SU-DHL-6 (cell line): ENCODE measurements around the gene FGA.

Experiments
- H2AFZ ChIP-seq: fragments of 200-600 bp; sonication (generic); 2 replicates; pipeline ENCODE4 v1.6.1; 2014; ENCODE audit warnings: low read depth, mild to moderate bottlenecking, moderate library complexity, mixed read lengths, antibody characterized with exemption, low read length; ENCODE audit not compliant: severe bottlenecking
- H3F3A ChIP-seq: fragments of 200-600 bp; shearing (Covaris generic); 2 replicates; pipeline ENCODE4 v1.6.0; 2016; ENCODE audit warnings: antibody characterized with exemption, mild to moderate bottlenecking; ENCODE audit not compliant: insufficient read depth
- H3K27ac ChIP-seq: fragments of 200-600 bp; sonication (generic); 2 replicates; pipeline ENCODE4 v1.5.1; 2016; ENCODE audit warnings: low read depth, mild to moderate bottlenecking, low read length, moderate library complexity, mixed read lengths
- H3K27me3 ChIP-seq: fragments of 200-600 bp; sonication (generic), shearing (Covaris generic); 2 replicates; pipeline ENCODE4 v1.6.0; 2014; ENCODE audit warnings: mild to moderate bottlenecking, low read length
- H3K36me3 ChIP-seq: fragments of 200-600 bp; sonication (generic); 2 replicates; pipeline ENCODE4 v1.6.1; 2014; ENCODE audit warnings: mild to moderate bottlenecking, low read length, mixed read lengths
- H3K4me2 ChIP-seq: fragments of 300-600, 200-600 bp; shearing (Covaris generic), sonication (generic); 2 replicates; pipeline ENCODE4 v1.6.0; 2014; ENCODE audit warnings: low read length, low read depth, mild to moderate bottlenecking; ENCODE audit not compliant: poor library complexity, severe bottlenecking
- H3K4me3 ChIP-seq: fragments of 200-600 bp; sonication (generic); 2 replicates; pipeline ENCODE4 v1.5.1; 2014; ENCODE audit warnings: antibody characterized with exemption, low read length, mild to moderate bottlenecking, mixed read lengths; ENCODE audit not compliant: insufficient read depth, poor library complexity, severe bottlenecking
- H3K79me2 ChIP-seq: fragments of 200-600 bp; sonication (generic); 2 replicates; pipeline ENCODE4 v1.6.1; 2014; ENCODE audit warnings: mild to moderate bottlenecking, low read length, moderate library complexity; ENCODE audit not compliant: insufficient read depth
- H3K9ac ChIP-seq: fragments of 200-600 bp; sonication (generic); 2 replicates; pipeline ENCODE4 v1.7.0; 2014; ENCODE audit warnings: mild to moderate bottlenecking, low read length
- H3K9me2 ChIP-seq: fragments of 200-600 bp; sonication (generic); replicated peaks from 2 replicates; pipeline ENCODE4 v1.6.1; 2014; ENCODE audit warnings: low read length; ENCODE audit not compliant: insufficient read depth
- H3K9me3 ChIP-seq: fragments of 200-600 bp; sonication (generic); 2 replicates; pipeline ENCODE4 v1.6.1; 2014; ENCODE audit warnings: low read length, mixed read lengths; ENCODE audit not compliant: insufficient read depth
- H4K20me1 ChIP-seq: fragments of 200-600 bp; sonication (generic); 2 replicates; pipeline ENCODE4 v1.6.1; 2014; ENCODE audit warnings: low read depth, mild to moderate bottlenecking, antibody characterized with exemption, low read length, moderate library complexity, mixed read lengths
- CTCF ChIP-seq: fragments of 200-600 bp; sonication (generic); IDR thresholded peaks from one replicate; pipeline ENCODE4 v1.5.1; 2017; ENCODE audit warnings: antibody characterized with exemption, mild to moderate bottlenecking, low read length, moderate library complexity; ENCODE audit not compliant: insufficient read depth, poor library complexity, severe bottlenecking
- EZH2phosphoT487 ChIP-seq: fragments of 200-600 bp; sonication (generic), shearing (Covaris generic); conservative IDR thresholded peaks from 2 replicates; pipeline ENCODE4 v1.6.1; 2018; ENCODE audit warnings: mild to moderate bottlenecking, antibody characterized with exemption, low read length, moderate library complexity, mixed read lengths

The FGA gene

GRCh38 chr4:154590329-154591006, at the start of gene FGA:
Gene FGA (minus strand): TSS chr4:154590742. CDS start chr4:154590687, 55 bp downstream.
- Histone ChIP-seq H3K79me2 (no peaks in the 10 kb centered on the region), H3F3A (no peaks in the 10 kb centered on the region), H3K9me3 (no peaks in the 10 kb centered on the region), H3K9ac (no peak within 1 kb of the TSS), H4K20me1 (no peaks in the 10 kb centered on the region), H3K27ac (no peak within 1 kb of the TSS), H3K27me3 (no peaks in the 10 kb centered on the region), H3K9me2 (no peaks in the 10 kb centered on the region), H2AFZ (no peak within 1 kb of the TSS), H3K36me3 (no peaks in the 10 kb centered on the region), H3K4me3 (no peak within 1 kb of the TSS), H3K4me2 (no peak within 1 kb of the TSS)
- TF ChIP-seq CTCF (no peak), EZH2phosphoT487 (no peak)

DNA sequence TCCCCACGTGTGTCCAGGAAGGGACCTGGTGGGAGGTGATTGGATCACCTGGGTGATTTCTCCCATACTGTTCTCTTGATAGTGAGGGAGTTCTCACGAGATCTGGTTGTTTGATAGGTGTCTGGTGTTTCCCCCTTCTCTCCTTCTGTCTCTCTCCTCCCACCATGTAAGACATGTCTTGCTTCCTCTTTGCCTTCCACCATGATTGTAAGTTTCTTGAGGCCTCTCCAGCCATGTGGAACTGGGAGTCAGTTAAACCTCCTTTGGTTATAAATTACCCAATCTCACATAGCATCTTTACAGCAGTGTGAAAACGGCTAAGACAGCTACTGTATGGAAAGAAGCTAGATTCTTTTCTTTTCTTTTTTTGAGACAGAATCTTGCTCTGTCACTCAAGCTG, 43.5 kb upstream of the FGA start:
- Histone ChIP-seq H3K9me3 (no peaks in the 10 kb centered on the region), H2AFZ (no peak overlapping the region), H3K27ac (no peak overlapping the region), H3K9me2 (no peaks in the 10 kb centered on the region), H3K27me3 (no peaks in the 10 kb centered on the region), H4K20me1 (no peaks in the 10 kb centered on the region), H3K4me2 (no peak overlapping the region), H3F3A (no peaks in the 10 kb centered on the region), H3K9ac (no peak overlapping the region), H3K79me2 (no peaks in the 10 kb centered on the region), H3K4me3 (no peak overlapping the region), H3K36me3 (no peaks in the 10 kb centered on the region)
- TF ChIP-seq CTCF (no peak), EZH2phosphoT487 (no peak)

DNA sequence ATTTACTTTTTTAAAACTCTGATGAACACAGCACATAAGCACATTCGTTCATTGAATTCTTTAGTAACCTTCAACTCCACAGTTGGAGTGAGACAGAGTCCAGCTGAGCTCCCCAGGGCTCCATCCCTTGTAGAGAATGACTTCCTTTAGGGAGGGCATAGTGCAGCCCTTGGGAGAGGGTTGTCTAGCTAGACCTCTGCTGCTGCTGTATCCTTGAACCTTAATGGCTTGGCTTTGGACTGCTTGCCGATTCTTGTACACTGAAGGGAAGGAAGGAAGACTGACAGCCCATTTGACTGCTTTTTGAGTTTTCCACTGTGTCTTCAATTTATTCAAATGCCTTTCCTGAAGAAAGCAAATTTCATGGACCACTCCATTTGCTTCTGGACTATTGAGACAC, 41.3 kb upstream of the FGA start:
- no peak overlapping the region for H3K9ac ChIP-seq
- no peak overlapping the region for H2AFZ ChIP-seq
- H3F3A ChIP-seq, result no peaks in the 10 kb centered on the region
- no peaks in the 10 kb centered on the region for H3K27me3 ChIP-seq
- H3K27ac ChIP-seq, result no peak overlapping the region
- no peaks in the 10 kb centered on the region for H3K9me3 ChIP-seq
- no peaks in the 10 kb centered on the region for H3K36me3 ChIP-seq
- no peak for TF ChIP-seq EZH2phosphoT487
- TF ChIP-seq CTCF, result no peak
- no peaks in the 10 kb centered on the region for H3K9me2 ChIP-seq
- H4K20me1 ChIP-seq, result no peaks in the 10 kb centered on the region
- H3K79me2 ChIP-seq, result no peaks in the 10 kb centered on the region
- H3K4me3 ChIP-seq, result no peak overlapping the region
- no peak overlapping the region for H3K4me2 ChIP-seq
